ENCODE measurements around the gene ZNF491.
"Not testable (repeated sequence)": the region's sequence is repeated elsewhere in the genome, so short reads cannot be mapped to it uniquely, and the experiment has no call there.

ZNF491 gene

DNA sequence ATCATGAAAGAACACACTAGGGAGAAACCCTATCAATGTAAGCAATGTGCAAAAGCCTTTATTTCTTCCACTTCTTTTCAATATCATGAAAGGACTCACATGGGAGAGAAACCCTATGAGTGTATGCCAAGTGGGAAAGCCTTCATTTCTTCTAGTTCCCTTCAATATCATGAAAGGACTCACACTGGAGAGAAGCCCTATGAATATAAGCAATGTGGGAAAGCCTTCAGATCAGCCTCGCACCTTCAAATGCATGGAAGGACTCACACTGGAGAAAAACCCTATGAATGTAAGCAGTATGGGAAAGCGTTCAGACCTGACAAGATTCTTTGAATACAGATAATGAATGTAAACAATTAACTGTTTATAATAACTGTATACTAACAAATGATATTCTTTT, 35.2 kb downstream of the ZNF491 start:
- H3K9me3 ChIP-seq (ENCODE audit: control insufficient read depth in 1 of 2, low read length in 2 of 2): peaks cover 63 to 67% of the 10 kb centered on the region in 2 donors

DNA sequence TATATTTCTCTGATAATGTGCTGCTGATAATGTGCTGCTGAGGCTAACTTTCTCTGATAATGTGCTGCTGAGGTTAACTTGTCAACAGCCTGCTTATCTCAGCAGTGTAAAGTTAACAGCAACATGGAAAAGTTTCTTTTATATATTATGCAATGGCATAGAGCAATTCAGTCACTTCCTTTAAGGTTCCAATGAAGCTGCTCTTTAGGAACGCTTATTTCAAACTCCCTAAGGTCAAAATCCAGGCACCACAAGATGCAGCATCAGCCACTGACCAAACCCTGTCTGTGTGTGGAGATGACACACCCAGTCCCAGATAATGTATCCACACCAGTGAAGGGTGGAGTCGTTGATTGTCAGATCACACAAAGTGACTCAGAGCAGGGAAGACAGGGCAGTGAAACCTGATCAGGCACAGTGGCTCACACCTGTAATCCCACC, 37.3 kb downstream of the ZNF491 start:
- not testable (repeated sequence) for H3K4me3 ChIP-seq (ENCODE audit: low read depth in 1 of 2, low read length in 2 of 2)

More for the DNA sequence above, 35.2 kb downstream of the ZNF491 start:
- H3K9ac ChIP-seq (ENCODE audit: low read depth in 1 of 2, low read length in 2 of 2): no peak overlapping the region
- H3K27ac ChIP-seq (ENCODE audit: low read depth, low read length): no peak overlapping the region
- peaks cover 27 to 54% of the 10 kb centered on the region in 2 donors for H3K36me3 ChIP-seq (ENCODE audit: control insufficient read depth in 1 of 2, insufficient read depth in 2 of 2, low read length in 2 of 2)
- no peaks in the 10 kb centered on the region for H3K27me3 ChIP-seq (ENCODE audit: control insufficient read depth in 1 of 2, insufficient read depth in 2 of 2, low read length in 2 of 2)
- no peaks in the 10 kb centered on the region for H3K4me1 ChIP-seq (ENCODE audit: control insufficient read depth in 1 of 2, insufficient read depth in 2 of 2, low read length in 2 of 2)
- H3K4me3 ChIP-seq (ENCODE audit: low read depth in 1 of 2, low read length in 2 of 2): peak overlapping the region in 1 of 2 donors; percentile 3

DNA sequence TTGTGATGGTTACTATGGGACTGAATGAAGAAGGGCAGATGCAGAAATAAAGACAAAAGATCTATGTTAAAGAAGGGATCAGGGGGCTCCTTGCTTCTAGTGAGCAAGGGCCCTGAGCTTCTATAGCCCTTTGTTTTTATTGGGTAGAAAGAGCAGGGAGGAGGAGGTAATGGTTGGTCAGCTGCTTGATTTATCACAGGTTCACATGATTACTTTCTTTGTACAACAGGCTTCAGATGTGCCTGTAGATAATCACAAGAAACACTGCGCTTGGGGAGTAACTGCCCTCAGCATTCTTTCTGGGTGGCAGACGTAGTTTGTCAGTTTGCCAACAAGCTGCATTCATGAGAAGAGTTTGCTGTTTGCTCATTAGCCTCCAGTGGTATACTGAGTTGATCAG, 45.4 kb downstream of the ZNF491 start:
- no peaks in the 10 kb centered on the region for H3K27me3 ChIP-seq (ENCODE audit: control insufficient read depth in 1 of 2, insufficient read depth in 2 of 2, low read length in 2 of 2)
- peaks cover 5 to 6% of the 10 kb centered on the region in 2 donors for H3K4me1 ChIP-seq (ENCODE audit: control insufficient read depth in 1 of 2, insufficient read depth in 2 of 2, low read length in 2 of 2)
- H3K36me3 ChIP-seq (ENCODE audit: control insufficient read depth in 1 of 2, insufficient read depth in 2 of 2, low read length in 2 of 2): no peaks in the 10 kb centered on the region
- peaks cover 0 to 4% of the 10 kb centered on the region in 2 donors for H3K9me3 ChIP-seq (ENCODE audit: control insufficient read depth in 1 of 2, low read length in 2 of 2)
- no peak overlapping the region for H3K9ac ChIP-seq (ENCODE audit: low read depth in 1 of 2, low read length in 2 of 2)
- H3K4me3 ChIP-seq (ENCODE audit: low read depth in 1 of 2, low read length in 2 of 2): no peak overlapping the region
- H3K27ac ChIP-seq (ENCODE audit: low read depth, low read length): no peak overlapping the region

More for the DNA sequence above, 37.3 kb downstream of the ZNF491 start:
- Histone ChIP-seq H3K9me3 (ENCODE audit: control insufficient read depth in 1 of 2, low read length in 2 of 2) (peaks cover 46 to 53% of the 10 kb centered on the region in 2 donors), H3K36me3 (ENCODE audit: control insufficient read depth in 1 of 2, insufficient read depth in 2 of 2, low read length in 2 of 2) (peaks cover 20 to 34% of the 10 kb centered on the region in 2 donors)
- H3K4me1 ChIP-seq (ENCODE audit: control insufficient read depth in 1 of 2, insufficient read depth in 2 of 2, low read length in 2 of 2); H3K9ac ChIP-seq (ENCODE audit: low read depth in 1 of 2, low read length in 2 of 2); H3K27ac ChIP-seq (ENCODE audit: low read depth, low read length); H3K27me3 ChIP-seq (ENCODE audit: control insufficient read depth in 1 of 2, insufficient read depth in 2 of 2, low read length in 2 of 2): not testable (repeated sequence)

DNA sequence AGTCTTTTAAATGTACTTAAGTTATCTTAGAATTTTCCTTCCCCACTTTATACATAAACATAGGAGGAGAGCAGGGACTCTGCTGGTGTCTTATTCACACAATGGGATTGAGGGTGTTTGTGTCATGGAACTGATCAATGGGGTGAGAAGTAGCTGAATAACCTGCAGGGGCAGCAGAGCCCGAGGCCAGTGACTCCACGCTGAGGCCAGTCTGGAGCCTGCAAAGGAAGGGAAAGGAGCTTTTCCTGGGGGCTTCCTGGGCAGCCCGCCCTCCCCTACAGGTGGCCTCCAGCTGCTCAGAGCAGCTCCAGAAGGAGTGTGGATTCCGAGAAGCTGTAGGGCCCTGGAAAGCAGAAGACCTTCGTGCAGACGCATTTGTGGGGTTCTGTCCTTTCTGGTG, 49.3 kb downstream of the ZNF491 start:
- peaks cover 5 to 15% of the 10 kb centered on the region in 2 donors for H3K4me1 ChIP-seq (ENCODE audit: control insufficient read depth in 1 of 2, insufficient read depth in 2 of 2, low read length in 2 of 2)
- not testable (repeated sequence) for H3K9ac ChIP-seq (ENCODE audit: low read depth in 1 of 2, low read length in 2 of 2); H3K27ac ChIP-seq (ENCODE audit: low read depth, low read length); H3K4me3 ChIP-seq (ENCODE audit: low read depth in 1 of 2, low read length in 2 of 2); H3K9me3 ChIP-seq (ENCODE audit: control insufficient read depth in 1 of 2, low read length in 2 of 2); H3K36me3 ChIP-seq (ENCODE audit: control insufficient read depth in 1 of 2, insufficient read depth in 2 of 2, low read length in 2 of 2); H3K27me3 ChIP-seq (ENCODE audit: control insufficient read depth in 1 of 2, insufficient read depth in 2 of 2, low read length in 2 of 2)

DNA sequence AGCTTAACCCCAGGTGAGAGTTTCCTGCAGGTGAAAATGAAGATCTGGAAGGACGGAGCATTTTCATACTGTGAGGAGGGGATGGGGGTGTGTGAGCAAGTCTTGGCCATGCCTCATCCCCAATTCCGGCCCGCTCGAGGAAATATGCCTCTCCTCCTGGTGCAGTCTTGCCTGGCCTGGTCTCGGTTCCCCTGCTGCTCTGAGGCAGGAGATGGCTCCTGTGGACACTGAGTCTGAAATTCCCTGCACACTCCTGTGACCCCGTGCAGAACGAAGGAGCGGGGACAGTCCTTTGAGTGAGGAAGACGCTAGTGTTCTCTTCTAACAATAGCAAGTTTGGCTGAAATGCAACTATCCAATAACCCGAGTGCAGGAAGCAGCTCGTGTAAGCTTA, 49.9 kb downstream of the ZNF491 start:
- H3K27ac ChIP-seq (ENCODE audit: low read depth, low read length): no peak overlapping the region
- H3K4me3 ChIP-seq (ENCODE audit: low read depth in 1 of 2, low read length in 2 of 2): peak overlapping the region; percentile 75 to 83
- peak overlapping the region; percentile 19 to 26 for H3K9ac ChIP-seq (ENCODE audit: low read depth in 1 of 2, low read length in 2 of 2)
- H3K27me3 ChIP-seq (ENCODE audit: control insufficient read depth in 1 of 2, insufficient read depth in 2 of 2, low read length in 2 of 2): no peaks in the 10 kb centered on the region
- H3K9me3 ChIP-seq (ENCODE audit: control insufficient read depth in 1 of 2, low read length in 2 of 2): no peaks in the 10 kb centered on the region
- no peaks in the 10 kb centered on the region for H3K36me3 ChIP-seq (ENCODE audit: control insufficient read depth in 1 of 2, insufficient read depth in 2 of 2, low read length in 2 of 2)
- peaks cover 5 to 15% of the 10 kb centered on the region in 2 donors for H3K4me1 ChIP-seq (ENCODE audit: control insufficient read depth in 1 of 2, insufficient read depth in 2 of 2, low read length in 2 of 2)

DNA sequence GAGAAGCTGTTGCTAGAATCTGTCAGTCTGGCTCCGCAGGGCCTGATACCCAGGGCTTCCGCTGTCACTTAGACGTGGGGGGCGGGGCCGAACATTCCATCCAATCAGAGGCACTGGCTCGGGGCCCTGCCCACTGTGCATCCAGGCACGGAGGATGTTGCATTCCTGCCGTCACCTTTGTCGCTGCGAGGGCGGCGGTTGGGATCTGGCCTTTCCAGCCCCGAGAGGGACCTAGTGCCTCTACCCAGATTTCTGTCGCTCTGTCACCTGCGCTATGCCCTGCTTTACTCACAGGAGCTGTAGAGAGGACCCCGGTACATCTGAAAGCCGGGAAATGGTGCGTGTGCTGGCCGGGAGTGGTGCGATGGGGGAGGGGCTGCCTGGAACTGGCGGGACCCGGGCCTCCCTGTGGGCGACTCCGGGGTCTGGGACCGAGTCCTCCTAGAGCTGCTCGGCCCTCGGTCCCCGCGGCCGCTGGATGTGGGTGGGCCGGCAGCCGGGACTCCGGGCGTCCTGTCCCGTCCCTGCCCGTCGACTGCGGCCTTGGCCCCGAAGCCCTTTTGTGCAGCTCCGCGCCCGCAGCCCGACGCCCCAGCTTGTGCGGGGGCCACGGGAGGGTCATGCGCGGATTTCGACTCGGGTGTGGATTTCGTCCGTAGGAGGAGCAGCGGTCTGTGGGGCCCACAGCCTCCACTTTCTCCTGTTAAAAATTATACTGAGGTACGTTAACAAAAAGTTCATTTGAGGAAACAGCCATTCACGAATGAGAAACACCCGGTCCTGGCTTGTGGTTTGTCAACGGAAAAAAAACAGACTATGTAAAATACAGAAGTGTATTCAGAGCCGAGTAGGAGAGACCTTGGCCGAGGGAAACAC, 50.5 kb downstream of the ZNF491 start, which contains the start of gene ZNF439:
Gene ZNF439, plus strand, starts transcription at position 133 of the 876 bp plus-strand sequence. Its CDS starts 142 bp downstream, at position 275.
- Histone ChIP-seq H3K9me3 (ENCODE audit: control insufficient read depth in 1 of 2, low read length in 2 of 2) (no peaks in the 10 kb centered on the region), H3K4me3 (ENCODE audit: low read depth in 1 of 2, low read length in 2 of 2) (peak within 1 kb of the TSS; percentile 75 to 83), H3K36me3 (ENCODE audit: control insufficient read depth in 1 of 2, insufficient read depth in 2 of 2, low read length in 2 of 2) (no peaks in the 10 kb centered on the region), H3K9ac (ENCODE audit: low read depth in 1 of 2, low read length in 2 of 2) (peak within 1 kb of the TSS; percentile 26 to 35), H3K27ac (ENCODE audit: low read depth, low read length) (peak within 1 kb of the TSS; percentile 44), H3K4me1 (ENCODE audit: control insufficient read depth in 1 of 2, insufficient read depth in 2 of 2, low read length in 2 of 2) (peaks cover 5 to 15% of the 10 kb centered on the region in 2 donors), H3K27me3 (ENCODE audit: control insufficient read depth in 1 of 2, insufficient read depth in 2 of 2, low read length in 2 of 2) (no peaks in the 10 kb centered on the region)

DNA sequence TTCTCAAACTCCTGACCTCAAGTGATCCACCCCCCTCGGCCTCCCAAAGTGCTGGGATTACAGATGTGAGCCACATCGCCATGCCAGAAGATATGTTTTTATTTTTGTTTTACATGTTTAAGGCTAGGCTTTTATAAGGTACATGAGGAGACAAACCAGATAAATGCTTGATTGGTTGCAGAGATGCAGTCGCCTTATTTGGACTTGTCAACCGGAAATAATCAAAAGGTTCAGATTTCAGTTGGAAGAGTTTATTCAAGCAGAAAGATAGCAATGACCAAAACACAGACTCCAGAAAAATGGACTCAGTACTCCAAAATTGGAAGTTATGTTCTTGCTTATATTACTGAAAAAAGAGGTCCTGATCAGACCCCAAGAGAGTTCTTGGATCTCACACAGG, 52.0 kb downstream of the ZNF491 start:
- H3K9ac ChIP-seq (ENCODE audit: low read depth in 1 of 2, low read length in 2 of 2); H3K27me3 ChIP-seq (ENCODE audit: control insufficient read depth in 1 of 2, insufficient read depth in 2 of 2, low read length in 2 of 2); H3K27ac ChIP-seq (ENCODE audit: low read depth, low read length); H3K4me3 ChIP-seq (ENCODE audit: low read depth in 1 of 2, low read length in 2 of 2); H3K9me3 ChIP-seq (ENCODE audit: control insufficient read depth in 1 of 2, low read length in 2 of 2); H3K36me3 ChIP-seq (ENCODE audit: control insufficient read depth in 1 of 2, insufficient read depth in 2 of 2, low read length in 2 of 2): not testable (repeated sequence)
- H3K4me1 ChIP-seq (ENCODE audit: control insufficient read depth in 1 of 2, insufficient read depth in 2 of 2, low read length in 2 of 2): peaks cover 5 to 15% of the 10 kb centered on the region in 2 donors

DNA sequence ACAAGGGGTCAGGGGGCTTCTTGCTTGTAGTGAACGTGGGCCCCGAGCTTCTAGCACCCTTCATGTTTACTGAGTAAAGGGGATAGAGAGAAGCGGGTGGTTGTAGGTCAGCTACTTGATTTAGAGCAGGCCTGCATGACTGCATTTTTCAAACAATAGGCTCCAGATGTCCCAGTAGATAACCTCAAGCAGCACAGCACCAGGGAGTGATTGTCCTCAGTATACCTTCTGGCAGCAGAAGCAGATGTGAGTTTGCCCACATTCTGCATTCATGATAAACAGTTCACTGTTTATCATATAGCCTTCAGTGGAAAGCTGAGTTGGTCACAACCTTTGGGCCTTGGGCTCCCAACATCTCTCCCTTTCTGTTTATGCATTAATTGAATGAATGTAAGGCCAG, 55.0 kb downstream of the ZNF491 start:
- Histone ChIP-seq H3K27ac (ENCODE audit: low read depth, low read length) (no peak overlapping the region), H3K9me3 (ENCODE audit: control insufficient read depth in 1 of 2, low read length in 2 of 2) (peaks cover 0 to 4% of the 10 kb centered on the region in 2 donors), H3K4me1 (ENCODE audit: control insufficient read depth in 1 of 2, insufficient read depth in 2 of 2, low read length in 2 of 2) (peaks cover 2 to 12% of the 10 kb centered on the region in 2 donors), H3K36me3 (ENCODE audit: control insufficient read depth in 1 of 2, insufficient read depth in 2 of 2, low read length in 2 of 2) (no peaks in the 10 kb centered on the region), H3K27me3 (ENCODE audit: control insufficient read depth in 1 of 2, insufficient read depth in 2 of 2, low read length in 2 of 2) (no peaks in the 10 kb centered on the region), H3K4me3 (ENCODE audit: low read depth in 1 of 2, low read length in 2 of 2) (no peak overlapping the region), H3K9ac (ENCODE audit: low read depth in 1 of 2, low read length in 2 of 2) (no peak overlapping the region)

DNA sequence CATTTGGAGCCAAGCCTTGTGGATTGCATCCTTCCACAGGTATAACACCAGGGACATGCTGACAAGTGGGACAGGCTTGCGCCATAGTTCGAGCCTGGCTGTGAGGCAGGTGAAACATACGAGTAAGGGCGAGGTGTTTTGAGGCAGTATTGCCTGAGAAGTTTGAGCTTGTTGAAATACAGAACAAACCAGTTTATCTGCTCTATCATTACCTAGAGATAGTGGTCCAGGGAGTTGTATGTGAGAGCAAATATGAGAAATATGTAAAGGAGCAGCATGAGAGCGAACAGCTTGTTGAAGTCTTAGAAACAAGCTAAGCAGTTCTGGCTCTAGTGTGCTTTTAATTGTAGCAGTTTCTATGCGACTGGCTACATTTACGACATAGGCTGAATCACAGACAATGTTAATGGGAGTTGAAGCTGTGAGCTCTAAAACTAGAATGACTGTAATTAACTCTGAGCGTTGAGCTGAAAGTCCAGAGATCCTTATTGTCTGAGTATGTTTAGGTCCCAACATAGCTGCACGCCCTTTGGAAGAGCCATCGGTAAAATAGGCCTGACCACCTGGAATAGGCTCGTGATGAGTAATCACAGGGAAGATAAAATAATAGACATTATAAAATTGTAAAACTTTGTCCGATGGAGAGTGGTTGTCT, 58.4 kb downstream of the ZNF491 start:
- Histone ChIP-seq H3K9ac (ENCODE audit: low read depth in 1 of 2, low read length in 2 of 2) (no peak overlapping the region), H3K27ac (ENCODE audit: low read depth, low read length) (no peak overlapping the region), H3K4me3 (ENCODE audit: low read depth in 1 of 2, low read length in 2 of 2) (no peak overlapping the region), H3K9me3 (ENCODE audit: control insufficient read depth in 1 of 2, low read length in 2 of 2) (peaks cover 4% of the 10 kb centered on the region in 2 donors), H3K36me3 (ENCODE audit: control insufficient read depth in 1 of 2, insufficient read depth in 2 of 2, low read length in 2 of 2) (no peaks in the 10 kb centered on the region), H3K4me1 (ENCODE audit: control insufficient read depth in 1 of 2, insufficient read depth in 2 of 2, low read length in 2 of 2) (no peaks in the 10 kb centered on the region), H3K27me3 (ENCODE audit: control insufficient read depth in 1 of 2, insufficient read depth in 2 of 2, low read length in 2 of 2) (no peaks in the 10 kb centered on the region)
